Cardiac septum (tissue), 1 donor: ENCODE data around the gene FFAR2. TPM values are rescaled to one million over a fixed set of nuclear protein-coding genes. Genes with fewer than 3 reads are reported as not detected.

Experiments
- total RNA-seq: library from RNA; stranded (reverse); fragmentation: NEBNext Ultra II Directional; extraction: Animal tissue kit (Norgen Biotek cat#: 25700); gene quantifications from one replicate; pipeline ENCODE4 v1.2.1, GENCODE V29; 2021
- donor health status: DM: no; HTN: no; CAD: no.

The FFAR2 gene
- total RNA-seq, 1 donor from 2014 or later: 0.97 TPM

Other genes with a start within 250 kb of the FFAR2 start
- gene FAM187B, start 219.5 kb upstream of the FFAR2 start, total RNA-seq: not detected
- 3.4 TPM for gene LSR, start 199.3 kb upstream of the FFAR2 start, total RNA-seq
- gene USF2, start 179.3 kb upstream of the FFAR2 start, total RNA-seq: 174 TPM
- not detected for gene HAMP, start 165.7 kb upstream of the FFAR2 start, total RNA-seq
- not detected for gene MAG, start 156.1 kb upstream of the FFAR2 start, total RNA-seq
- 0.70 TPM for gene CD22, start 119.1 kb upstream of the FFAR2 start, total RNA-seq
- not detected for gene FFAR1, start 100.4 kb upstream of the FFAR2 start, total RNA-seq
- not detected for gene FFAR3, start 89.8 kb upstream of the FFAR2 start, total RNA-seq
- gene GPR42, start 77.2 kb upstream of the FFAR2 start, total RNA-seq: not detected
- gene KRTDAP, start 42.2 kb downstream of the FFAR2 start, total RNA-seq: not detected
- gene DMKN, start 65.4 kb downstream of the FFAR2 start, total RNA-seq: 4.2 TPM
- not detected for gene SBSN, start 80.1 kb downstream of the FFAR2 start, total RNA-seq
- not detected for gene GAPDHS, start 85.2 kb downstream of the FFAR2 start, total RNA-seq
- 64.4 TPM for gene TMEM147, start 97.4 kb downstream of the FFAR2 start, total RNA-seq
- not detected for gene ATP4A, start 115.4 kb downstream of the FFAR2 start, total RNA-seq
- not detected for gene PMIS2, start 137.9 kb downstream of the FFAR2 start, total RNA-seq
- gene HAUS5, start 164.5 kb downstream of the FFAR2 start, total RNA-seq: 5.9 TPM
- 56.2 TPM for gene RBM42, start 180.8 kb downstream of the FFAR2 start, total RNA-seq
- gene ETV2, start 193.5 kb downstream of the FFAR2 start, total RNA-seq: 0.78 TPM
- gene COX6B1, start 200.1 kb downstream of the FFAR2 start, total RNA-seq: 1,054 TPM
- gene UPK1A, start 218.3 kb downstream of the FFAR2 start, total RNA-seq: not detected